ENCODE measurements around the gene CCDC47.

CCDC47 gene

DNA sequence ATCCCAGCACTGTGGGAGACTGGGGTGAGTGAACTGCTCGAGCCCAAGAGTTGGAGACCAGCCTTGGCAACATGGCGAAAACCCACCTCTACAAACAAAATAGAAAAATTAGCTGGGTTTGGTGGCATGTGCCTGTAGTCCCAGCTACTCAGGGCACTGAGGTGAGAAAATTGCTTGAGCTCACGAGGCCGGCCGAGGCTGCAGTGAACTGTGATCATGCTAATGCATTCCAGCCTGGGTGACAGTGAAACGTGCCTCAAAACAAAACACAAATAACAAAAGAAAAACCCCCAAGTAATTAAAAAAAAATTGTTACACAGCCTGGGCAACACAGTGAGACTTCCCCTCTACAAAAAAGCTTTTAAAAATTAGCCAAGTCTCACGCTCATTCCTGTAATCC lies 5.0 kb downstream of the CCDC47 start:
- H3K4me3 ChIP-seq (ENCODE audit: low read depth, low read length) = no peak overlapping the region
- TF ChIP-seq, protein P1, sequence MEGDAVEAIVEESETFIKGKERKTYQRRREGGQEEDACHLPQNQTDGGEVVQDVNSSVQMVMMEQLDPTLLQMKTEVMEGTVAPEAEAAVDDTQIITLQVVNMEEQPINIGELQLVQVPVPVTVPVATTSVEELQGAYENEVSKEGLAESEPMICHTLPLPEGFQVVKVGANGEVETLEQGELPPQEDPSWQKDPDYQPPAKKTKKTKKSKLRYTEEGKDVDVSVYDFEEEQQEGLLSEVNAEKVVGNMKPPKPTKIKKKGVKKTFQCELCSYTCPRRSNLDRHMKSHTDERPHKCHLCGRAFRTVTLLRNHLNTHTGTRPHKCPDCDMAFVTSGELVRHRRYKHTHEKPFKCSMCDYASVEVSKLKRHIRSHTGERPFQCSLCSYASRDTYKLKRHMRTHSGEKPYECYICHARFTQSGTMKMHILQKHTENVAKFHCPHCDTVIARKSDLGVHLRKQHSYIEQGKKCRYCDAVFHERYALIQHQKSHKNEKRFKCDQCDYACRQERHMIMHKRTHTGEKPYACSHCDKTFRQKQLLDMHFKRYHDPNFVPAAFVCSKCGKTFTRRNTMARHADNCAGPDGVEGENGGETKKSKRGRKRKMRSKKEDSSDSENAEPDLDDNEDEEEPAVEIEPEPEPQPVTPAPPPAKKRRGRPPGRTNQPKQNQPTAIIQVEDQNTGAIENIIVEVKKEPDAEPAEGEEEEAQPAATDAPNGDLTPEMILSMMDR (IDR thresholded peaks at IDR 0.05; ENCODE audit: low read depth, low read length) = no peak

DNA sequence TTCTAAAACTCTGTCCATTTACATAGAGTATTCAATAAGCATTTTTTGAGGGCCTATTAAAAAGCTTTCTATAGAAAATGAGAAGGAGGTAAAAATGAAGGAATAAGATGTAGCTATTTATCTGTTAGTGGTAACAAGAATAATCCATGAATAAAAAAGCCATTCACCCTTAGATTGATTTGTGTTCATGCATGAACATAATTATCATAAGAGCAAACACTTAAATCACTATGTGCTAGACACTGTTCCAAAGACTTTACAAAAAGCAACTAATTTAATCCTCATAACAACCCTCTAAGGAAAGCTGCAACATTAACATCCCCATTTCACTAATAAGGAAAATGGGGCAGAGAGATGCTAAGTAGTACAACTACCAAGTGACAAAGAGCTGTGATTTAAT lies 6.6 kb downstream of the CCDC47 start:
- TF ChIP-seq, protein P1 (IDR thresholded peaks at IDR 0.05; ENCODE audit: low read depth, low read length) = no peak
- no peak overlapping the region for H3K4me3 ChIP-seq (ENCODE audit: low read depth, low read length)

DNA sequence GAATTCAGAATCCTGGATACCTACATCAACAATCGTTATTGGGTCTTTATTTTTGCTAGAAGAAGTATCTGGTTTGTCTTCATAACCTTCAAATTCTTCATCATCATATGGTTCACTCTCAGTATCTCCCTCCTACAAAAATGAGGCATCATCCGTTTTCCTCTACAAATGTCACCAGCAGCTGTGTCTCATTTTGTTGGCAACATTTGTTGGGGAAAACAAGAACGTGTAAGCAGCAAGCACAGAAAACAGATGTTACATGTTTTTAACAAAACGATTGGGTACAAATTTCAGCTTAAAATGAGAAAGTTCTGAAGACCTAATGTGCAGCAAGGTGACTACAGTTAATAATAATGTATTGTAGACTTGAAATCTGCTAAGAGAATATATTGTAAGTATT lies 8.7 kb downstream of the CCDC47 start:
- TF ChIP-seq, protein P1 (IDR thresholded peaks at IDR 0.05; ENCODE audit: low read depth, low read length) = no peak
- H3K4me3 ChIP-seq (ENCODE audit: low read depth, low read length) = no peak overlapping the region

DNA sequence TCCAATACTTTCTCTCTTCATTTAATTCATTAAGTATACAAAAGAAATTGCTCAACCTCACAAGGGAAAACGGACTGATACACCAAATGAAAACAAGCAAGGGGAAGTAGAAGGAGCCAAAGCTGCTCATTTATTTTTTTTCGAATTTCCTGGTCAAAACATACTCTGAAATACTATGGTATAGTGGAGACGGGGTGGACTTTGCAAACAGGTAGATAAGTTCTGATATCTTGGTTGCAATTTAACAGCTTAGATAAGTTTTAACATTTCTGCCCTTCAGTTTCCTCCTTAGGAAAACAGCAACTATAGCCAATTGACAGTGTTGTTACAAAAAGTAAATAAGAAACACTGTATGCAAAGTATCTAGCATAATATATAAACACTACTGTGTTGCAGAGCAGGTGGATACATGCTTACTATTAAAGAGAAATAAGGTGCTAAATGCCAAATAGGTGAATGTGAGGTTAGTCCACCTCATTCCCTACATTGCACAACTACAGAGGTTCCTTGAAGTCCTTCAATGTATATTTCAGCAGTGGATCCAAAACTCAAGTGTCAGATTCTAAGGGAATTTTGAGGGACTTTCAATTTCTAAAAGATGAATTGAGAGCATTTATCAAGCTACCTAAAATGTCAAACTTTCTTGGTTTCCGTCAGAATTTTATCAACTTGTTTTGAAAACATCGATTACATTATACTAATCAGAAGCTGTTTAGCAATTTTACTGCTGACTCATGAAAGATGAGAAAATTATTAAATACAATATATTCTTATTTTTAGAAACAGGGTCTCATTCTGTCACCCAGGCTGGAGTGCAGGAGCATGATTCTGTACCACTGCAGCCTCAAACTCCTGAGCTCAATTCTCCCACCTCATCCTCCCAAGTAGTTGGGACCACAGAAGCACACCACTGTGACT lies 11.0 kb downstream of the CCDC47 start:
- no peak overlapping the region for H3K4me3 ChIP-seq (ENCODE audit: low read depth, low read length)
- TF ChIP-seq, protein P1 (IDR thresholded peaks at IDR 0.05; ENCODE audit: low read depth, low read length) = no peak

DNA sequence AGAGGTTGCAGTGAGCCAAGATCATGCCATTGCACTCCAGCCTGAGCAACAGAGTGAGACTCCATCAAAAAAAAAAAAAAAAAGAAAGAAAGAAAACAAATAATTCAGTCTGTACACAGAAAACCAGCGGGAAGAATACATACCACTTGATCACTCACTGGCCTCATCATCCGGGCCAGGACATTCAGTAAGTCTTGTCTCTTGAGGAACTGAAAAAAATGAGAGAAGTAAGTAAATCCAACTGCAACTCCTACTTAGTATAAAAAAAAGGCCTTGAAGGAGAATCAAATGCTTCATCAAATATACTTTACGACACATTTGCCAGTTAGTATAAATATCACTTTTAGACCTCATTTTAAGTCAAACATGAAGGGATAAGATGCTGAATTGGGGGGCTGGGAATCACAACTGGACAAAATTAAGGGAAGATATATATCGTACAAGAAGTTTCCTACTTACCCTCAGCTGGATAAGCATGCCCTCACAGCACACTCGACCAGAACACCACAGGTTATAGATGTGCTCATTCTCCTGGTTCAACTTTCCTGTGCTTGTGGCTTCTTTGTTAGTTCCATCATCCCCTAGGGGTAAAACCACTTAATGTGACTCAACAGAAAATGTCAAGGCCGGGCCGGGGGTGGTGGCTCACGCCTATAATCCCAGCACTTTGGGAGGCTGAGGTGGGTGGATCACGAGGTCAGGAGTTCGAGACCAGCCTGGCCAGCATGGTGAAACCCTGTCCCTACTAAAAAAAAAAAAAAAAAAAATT lies 12.4 kb downstream of the CCDC47 start:
- no peak overlapping the region for H3K4me3 ChIP-seq (ENCODE audit: low read depth, low read length)
- TF ChIP-seq, protein P1 (IDR thresholded peaks at IDR 0.05; ENCODE audit: low read depth, low read length) = no peak

DNA sequence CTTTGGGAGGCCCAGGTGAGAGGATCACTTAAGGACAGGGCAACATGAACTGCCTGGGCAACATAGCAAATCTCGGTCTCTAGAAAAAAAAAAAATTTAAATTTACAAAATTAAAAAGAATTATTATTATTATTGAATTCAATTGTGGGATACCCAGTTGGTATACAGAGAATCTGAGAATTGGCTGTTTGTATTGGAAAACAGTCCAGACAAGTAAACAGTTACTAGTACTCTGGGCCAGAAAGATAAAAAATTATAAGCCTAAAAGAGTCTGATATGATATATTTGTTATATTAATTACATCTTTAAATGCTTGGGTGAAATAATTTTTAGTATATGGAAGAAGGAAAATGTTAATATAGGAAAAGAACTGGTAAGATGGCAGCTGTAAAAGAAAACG lies 15.0 kb downstream of the CCDC47 start:
- TF ChIP-seq, protein P1 (IDR thresholded peaks at IDR 0.05; ENCODE audit: low read depth, low read length) = no peak
- H3K4me3 ChIP-seq (ENCODE audit: low read depth, low read length) = no peak overlapping the region

DNA sequence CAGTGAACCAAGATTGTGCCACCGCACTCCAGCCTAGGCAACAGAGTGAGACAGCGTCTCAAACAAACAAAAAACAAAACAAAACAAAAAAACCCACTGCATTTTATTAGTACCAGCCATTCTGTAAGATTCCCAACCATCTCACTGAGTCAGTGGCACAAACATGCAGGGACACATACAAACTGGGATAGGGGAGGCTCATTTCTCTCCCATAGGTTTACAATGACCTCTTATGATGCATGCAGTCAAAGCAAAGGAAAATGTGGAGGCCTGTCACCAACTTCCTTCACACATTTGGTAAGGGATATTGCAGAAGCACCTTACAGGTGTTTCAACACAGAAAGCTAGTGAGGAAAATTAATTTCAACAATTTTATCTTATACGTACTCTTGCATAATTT lies 19.4 kb downstream of the CCDC47 start:
- no peak overlapping the region for H3K4me3 ChIP-seq (ENCODE audit: low read depth, low read length)
- TF ChIP-seq, protein P1 (IDR thresholded peaks at IDR 0.05; ENCODE audit: low read depth, low read length) = no peak

Measured in WI38 (cell line).